DND-41 (cell line): ENCODE results near the gene XXYLT1.

Experiments
- CTCF ChIP-seq: IDR thresholded peaks from 2 replicates; pipeline ENCODE4 v1.5.1; 2012; ENCODE audit warnings: borderline replicate concordance, low read length, moderate library complexity, mild to moderate bottlenecking; ENCODE audit not compliant: poor library complexity, severe bottlenecking; ENCODE audit errors: extremely low read depth
- EZH2 ChIP-seq: IDR thresholded peaks from 3 replicates; pipeline ENCODE4 v1.6.1; 2012; ENCODE audit warnings: borderline replicate concordance, low read depth, mild to moderate bottlenecking, moderate library complexity, low read length, inconsistent platforms; ENCODE audit not compliant: severe bottlenecking

GRCh38 chr3:195181741-195182469 lies 89.1 kb downstream of the XXYLT1 start:
- TF ChIP-seq CTCF = no peak
- no peak for TF ChIP-seq EZH2
